Caco-2 (cell line): ENCODE results near the gene BLVRB. TPM values are rescaled to one million over a fixed set of nuclear protein-coding genes. Genes with fewer than 3 reads are reported as not detected.

Experiments
- BruUV-seq: library from RNA; stranded (reverse); fragments of 400-500 nt; replicated peaks from 2 replicates; lab custom pipeline; 2021; lab: Mats Ljungman, UMichigan
- CTCF ChIA-PET: fragments of 300-600 bp; sonication (Branson Sonifier 250); formaldehyde crosslinking; loops from one replicate; lab custom pipeline; 2022; ENCODE audit warnings: antibody characterized with exemption; lab: Charles Lee
- POLR2A ChIA-PET: fragments of 300-600 bp; sonication (Branson Sonifier 250); formaldehyde crosslinking; loops from one replicate; lab custom pipeline; 2022; ENCODE audit warnings: antibody characterized with exemption; lab: Charles Lee
- DNase-seq, 2 experiments: peaks; one replicate each; pipeline versions ENCODE4 v3.0.0 to v3.0.0-alpha.2; 2020 to 2022
- H3K27me3 ChIP-seq: replicated peaks from 2 replicates; pipeline ENCODE4 v1.6.0; 2011; ENCODE audit warnings: low read length; ENCODE audit not compliant: control insufficient read depth, insufficient read depth
- H3K36me3 ChIP-seq: 2 replicates; pipeline ENCODE4 v1.5.1; 2011; ENCODE audit warnings: low read length; ENCODE audit not compliant: control insufficient read depth, insufficient read depth
- H3K4me1 ChIP-seq: fragments of 250-450 bp; sonication (Bioruptor Pico); 2 replicates; pipeline ENCODE4 v1.5.1; 2020; ENCODE audit warnings: mild to moderate bottlenecking
- H3K4me3 ChIP-seq: 2 replicates; pipeline ENCODE4 v1.5.1; 2011; ENCODE audit warnings: low read depth, mild to moderate bottlenecking, control low read depth, low read length
- H3K9me3 ChIP-seq: fragments of 250-450 bp; sonication (Bioruptor Pico); 2 replicates; pipeline ENCODE4 v1.5.1; 2020; ENCODE audit warnings: mild to moderate bottlenecking, moderate library complexity
- H3K27ac Mint-ChIP-seq: one replicate; pipeline ENCODE4 v1.8.0; 2022; ENCODE audit warnings: mixed read lengths; ENCODE audit not compliant: unreplicated experiment
- H3K27me3 Mint-ChIP-seq: one replicate; pipeline ENCODE4 v1.8.0; 2022; ENCODE audit warnings: mixed read lengths; ENCODE audit not compliant: insufficient read depth, unreplicated experiment
- H3K36me3 Mint-ChIP-seq: one replicate; pipeline ENCODE4 v1.8.0; 2022; ENCODE audit warnings: mild to moderate bottlenecking, mixed read lengths; ENCODE audit not compliant: insufficient read depth, unreplicated experiment
- H3K4me1 Mint-ChIP-seq: one replicate; pipeline ENCODE4 v1.8.0; 2022; ENCODE audit warnings: low read depth, mixed read lengths; ENCODE audit not compliant: unreplicated experiment
- H3K4me3 Mint-ChIP-seq: one replicate; pipeline ENCODE4 v1.8.0; 2022; ENCODE audit warnings: mild to moderate bottlenecking, moderate library complexity, mixed read lengths; ENCODE audit not compliant: unreplicated experiment
- H3K9me3 Mint-ChIP-seq: one replicate; pipeline ENCODE4 v1.8.0; 2022; ENCODE audit warnings: mixed read lengths; ENCODE audit not compliant: unreplicated experiment
- CTCF ChIP-seq, 2 experiments: fragments of 200-600 bp in 1 of 2; IDR thresholded peaks; 1 replicate in 1 of 2; 2 replicates in 1 of 2; pipeline versions ENCODE4 v1.5.1 to v1.8.0; 2011 to 2022; ENCODE audit warnings: antibody characterized with exemption in 1 of 2, control low read depth in 1 of 2, inconsistent platforms in 1 of 2, low read depth in 1 of 2, low read length in 1 of 2, mild to moderate bottlenecking in 1 of 2, moderate library complexity in 1 of 2; ENCODE audit not compliant: insufficient read depth in 1 of 2, severe bottlenecking in 1 of 2, unreplicated experiment in 1 of 2
- intact Hi-C: fragments of 100-400 bp; cut with micrococcal nuclease; formaldehyde crosslinking; loops from one replicate; pipeline ENCODE4 v1.10.0; 2022; ENCODE audit not compliant: unreplicated experiment
- total RNA-seq: library from RNA; stranded (reverse); gene quantifications from 2 replicates; pipeline ENCODE4 v1.2.3, GENCODE V29; 2022

Gene BLVRB
- total RNA-seq, 1 experiment from 2014 or later = 101 TPM

- no peak overlapping the region for H3K27ac Mint-ChIP-seq
- no peaks in the 10 kb centered on the region for H3K9me3 Mint-ChIP-seq
- ChIA-PET POLR2A (interaction anchor here (0.6 kb wide), 1 partner anchor 77 kb away, joined by 8 read pairs; no protein-coding TSS in a partner anchor), CTCF (no interaction called here)
- intact Hi-C loops = no loop called here
- no TSS peak for BruUV-seq
- peaks cover 4% of the 10 kb centered on the region for H3K4me1 Mint-ChIP-seq
- no peak overlapping the region for H3K4me3 ChIP-seq
- no peak for TF ChIP-seq CTCF (IDR thresholded peaks at IDR 0.05; ENCODE audit: insufficient read depth in 1 of 2, low read depth in 1 of 2, low read length in 1 of 2, severe bottlenecking in 1 of 2, unreplicated experiment in 1 of 2)
- no peak for DNase-seq
- H3K4me3 Mint-ChIP-seq = no peak overlapping the region
- H3K36me3 ChIP-seq = no peaks in the 10 kb centered on the region
- H3K4me1 ChIP-seq = no peaks in the 10 kb centered on the region
- H3K27me3 Mint-ChIP-seq = peaks cover 8% of the 10 kb centered on the region
- no peaks in the 10 kb centered on the region for H3K36me3 Mint-ChIP-seq
- no peaks in the 10 kb centered on the region for H3K9me3 ChIP-seq
- no peaks in the 10 kb centered on the region for H3K27me3 ChIP-seq
Measured at GRCh38 chr19:40493778-40494177, 28.2 kb upstream of the BLVRB start.

GRCh38 chr19:40492274-40492673, 26.7 kb upstream of the BLVRB start:
- Mint-ChIP-seq H3K36me3 (peaks cover 5% of the 10 kb centered on the region), H3K4me3 (no peak overlapping the region), H3K4me1 (peaks cover 4% of the 10 kb centered on the region), H3K27ac (no peak overlapping the region), H3K27me3 (peaks cover 8% of the 10 kb centered on the region), H3K9me3 (no peaks in the 10 kb centered on the region)
- Histone ChIP-seq H3K4me1 (no peaks in the 10 kb centered on the region), H3K36me3 (no peaks in the 10 kb centered on the region), H3K27me3 (no peaks in the 10 kb centered on the region), H3K9me3 (no peaks in the 10 kb centered on the region), H3K4me3 (no peak overlapping the region)
- no TSS peak for BruUV-seq
- DNase-seq = no peak
- ChIA-PET POLR2A (no interaction called here), CTCF (interaction anchor here (1.0 kb wide), 1 partner anchor 11 kb away, joined by 3 read pairs; no protein-coding TSS in a partner anchor)
- intact Hi-C loops = no loop called here
- no peak for TF ChIP-seq CTCF (IDR thresholded peaks at IDR 0.05; ENCODE audit: insufficient read depth in 1 of 2, low read depth in 1 of 2, low read length in 1 of 2, severe bottlenecking in 1 of 2, unreplicated experiment in 1 of 2)

- H3K36me3 ChIP-seq = no peaks in the 10 kb centered on the region
- Mint-ChIP-seq H3K27ac (no peak overlapping the region), H3K9me3 (no peaks in the 10 kb centered on the region), H3K4me1 (peaks cover 4% of the 10 kb centered on the region), H3K4me3 (peak overlapping the region; percentile 48), H3K36me3 (peaks cover 5% of the 10 kb centered on the region), H3K27me3 (peaks cover 8% of the 10 kb centered on the region)
- H3K27me3 ChIP-seq = no peaks in the 10 kb centered on the region
- H3K4me3 ChIP-seq = no peak overlapping the region
- no peak for TF ChIP-seq CTCF (IDR thresholded peaks at IDR 0.05; ENCODE audit: insufficient read depth in 1 of 2, low read depth in 1 of 2, low read length in 1 of 2, severe bottlenecking in 1 of 2, unreplicated experiment in 1 of 2)
- no peaks in the 10 kb centered on the region for H3K4me1 ChIP-seq
- BruUV-seq = no TSS peak
- no peaks in the 10 kb centered on the region for H3K9me3 ChIP-seq
- intact Hi-C loops = no loop called here
- POLR2A ChIA-PET = interaction anchor here (0.5 kb wide), 1 partner anchor 213 kb away, joined by 8 read pairs; no protein-coding TSS in a partner anchor
- CTCF ChIA-PET = no interaction called here
- DNase-seq = no peak
Measured at GRCh38 chr19:40489882-40490230, 24.3 kb upstream of the BLVRB start.
